ENCODE measurements around the gene WDR1. TPM values are rescaled to one million over a fixed set of nuclear protein-coding genes. Genes with fewer than 3 reads are reported as not detected.

WDR1 gene
- total RNA-seq, 4 donors from 2014 or later: 196 to 268 (median 246) TPM

DNA sequence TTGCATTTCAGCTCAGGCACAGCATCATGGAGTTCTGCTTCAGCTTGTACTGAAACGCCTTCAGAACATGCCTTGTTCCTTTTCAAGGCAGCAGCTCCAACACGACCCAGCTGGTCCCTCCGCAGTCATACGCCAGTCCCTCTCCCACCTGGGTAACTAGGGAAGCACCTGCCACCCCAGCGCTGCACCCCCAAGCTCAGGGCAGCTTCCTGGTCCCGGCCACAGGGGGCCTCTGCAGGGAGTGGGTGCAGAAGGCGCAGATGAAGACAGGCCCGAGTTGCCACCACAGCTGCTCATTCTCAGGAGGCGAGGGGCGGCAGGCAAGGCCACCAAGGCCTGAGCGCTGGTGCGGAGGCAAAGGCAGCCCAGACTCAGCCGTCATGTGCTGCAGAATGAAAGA lies 21.8 kb downstream of the WDR1 start:
- TF ChIP-seq POLR2AphosphoS5 (IDR thresholded peaks at IDR 0.05) (no peak), EP300 (IDR thresholded peaks at IDR 0.05; ENCODE audit: low read depth) (no peak), POLR2A (IDR thresholded peaks at IDR 0.05) (no peak)
- TF ChIP-seq, protein P1, sequence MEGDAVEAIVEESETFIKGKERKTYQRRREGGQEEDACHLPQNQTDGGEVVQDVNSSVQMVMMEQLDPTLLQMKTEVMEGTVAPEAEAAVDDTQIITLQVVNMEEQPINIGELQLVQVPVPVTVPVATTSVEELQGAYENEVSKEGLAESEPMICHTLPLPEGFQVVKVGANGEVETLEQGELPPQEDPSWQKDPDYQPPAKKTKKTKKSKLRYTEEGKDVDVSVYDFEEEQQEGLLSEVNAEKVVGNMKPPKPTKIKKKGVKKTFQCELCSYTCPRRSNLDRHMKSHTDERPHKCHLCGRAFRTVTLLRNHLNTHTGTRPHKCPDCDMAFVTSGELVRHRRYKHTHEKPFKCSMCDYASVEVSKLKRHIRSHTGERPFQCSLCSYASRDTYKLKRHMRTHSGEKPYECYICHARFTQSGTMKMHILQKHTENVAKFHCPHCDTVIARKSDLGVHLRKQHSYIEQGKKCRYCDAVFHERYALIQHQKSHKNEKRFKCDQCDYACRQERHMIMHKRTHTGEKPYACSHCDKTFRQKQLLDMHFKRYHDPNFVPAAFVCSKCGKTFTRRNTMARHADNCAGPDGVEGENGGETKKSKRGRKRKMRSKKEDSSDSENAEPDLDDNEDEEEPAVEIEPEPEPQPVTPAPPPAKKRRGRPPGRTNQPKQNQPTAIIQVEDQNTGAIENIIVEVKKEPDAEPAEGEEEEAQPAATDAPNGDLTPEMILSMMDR (IDR thresholded peaks at IDR 0.05): no peak
- in situ Hi-C loops (cut with MboI; ENCODE audit: low pct_ligation_motif_present in 1 of 4, low pct_unique_long_range_greater_than_20kb in 1 of 4, low sequenced_read_pairs in 3 of 4): no loop called here

DNA sequence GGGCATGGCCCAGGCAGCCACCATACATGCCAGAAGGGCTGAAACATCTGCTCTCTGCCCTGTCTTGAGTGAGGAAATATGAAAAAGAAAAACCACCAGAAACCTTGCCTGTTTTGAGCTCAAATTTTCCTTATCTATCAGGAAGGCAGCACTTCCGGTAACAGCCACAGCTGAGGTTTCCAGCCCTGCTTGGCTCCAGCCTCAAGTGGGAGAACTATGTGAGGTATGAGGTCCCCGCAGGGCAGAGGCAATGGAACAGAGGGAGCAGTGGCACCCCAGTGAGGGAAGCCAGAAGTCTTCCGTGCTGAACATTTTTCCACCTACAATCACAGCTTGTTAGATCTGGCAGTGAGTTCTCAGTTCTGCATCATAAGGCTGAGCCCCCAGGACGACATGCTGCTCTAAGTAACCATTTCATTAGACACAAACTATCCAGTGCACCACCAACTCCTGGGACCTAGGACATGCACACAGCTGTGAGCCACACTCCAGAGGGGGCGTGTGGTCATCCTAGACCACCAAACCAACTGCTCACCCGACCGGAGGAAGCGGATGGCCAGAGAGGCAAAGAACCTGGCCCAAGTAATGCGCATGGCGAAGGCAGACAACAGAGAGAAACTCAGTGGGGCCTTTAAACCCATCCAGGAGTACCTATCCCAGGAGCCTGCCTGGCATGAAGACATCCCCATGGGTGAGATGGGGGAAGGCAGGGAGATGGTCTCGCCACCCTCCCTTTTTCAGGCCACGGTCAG lies 22.6 kb downstream of the WDR1 start:
- no peak for DNase-seq

More for the DNA sequence above, 21.8 kb downstream of the WDR1 start:
- H3K9me3 ChIP-seq: no peaks in the 10 kb centered on the region
- peak overlapping the region; percentile 72 to 79 (median 75) for H3K27ac ChIP-seq
- intact Hi-C loops (cut with DNase I; ENCODE audit: low total_unique reads): loop anchor here (5.0 kb wide), 1 partner anchor 198 kb away; no protein-coding TSS in a partner anchor
- no peaks in the 10 kb centered on the region for H3K27me3 ChIP-seq
- peaks cover 54 to 85% (median 70%) of the 10 kb centered on the region in 4 donors for H3K4me1 ChIP-seq
- WGBS, 2 donors (ENCODE audit: low coverage in 1 of 2): 74 to 100% methylated on average over 1 to 13 of the region's 13 CpGs
- no peak overlapping the region for H3K4me3 ChIP-seq
- DNase-seq: no peak
- H3K36me3 ChIP-seq: peaks cover 0 to 51% (median 13%) of the 10 kb centered on the region in 4 donors

DNA sequence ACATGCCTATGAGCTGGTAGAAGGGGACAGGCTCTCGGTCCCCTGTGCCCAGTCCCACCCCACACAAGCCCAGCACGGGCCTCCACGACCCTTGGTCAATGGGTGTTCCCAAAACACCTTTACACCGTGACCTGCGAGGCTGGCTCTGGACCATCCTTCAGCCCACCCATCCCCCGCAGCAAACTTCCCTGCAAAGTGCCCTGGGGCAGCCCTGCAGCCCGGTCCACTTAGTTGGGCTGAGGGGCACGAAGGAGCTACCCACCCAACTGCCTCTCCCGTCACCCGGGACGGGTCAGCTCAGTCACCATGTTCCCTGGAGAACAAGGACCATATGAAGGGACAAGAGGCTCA lies 23.4 kb downstream of the WDR1 start:
- peaks cover 0 to 48% (median 14%) of the 10 kb centered on the region in 4 donors for H3K36me3 ChIP-seq
- peaks cover 49 to 86% (median 72%) of the 10 kb centered on the region in 4 donors for H3K4me1 ChIP-seq
- in situ Hi-C loops (cut with MboI; ENCODE audit: low pct_ligation_motif_present in 1 of 4, low pct_unique_long_range_greater_than_20kb in 1 of 4, low sequenced_read_pairs in 3 of 4) (no loop called here), intact Hi-C loops (cut with DNase I; ENCODE audit: low total_unique reads) (loop anchor here (5.0 kb wide), 1 partner anchor 196 kb away; no protein-coding TSS in a partner anchor)
- peak overlapping the region; percentile 72 to 79 (median 75) for H3K27ac ChIP-seq
- no peaks in the 10 kb centered on the region for H3K27me3 ChIP-seq
- TF ChIP-seq POLR2AphosphoS5 (IDR thresholded peaks at IDR 0.05) (no peak), POLR2A (IDR thresholded peaks at IDR 0.05) (no peak), EP300 (IDR thresholded peaks at IDR 0.05; ENCODE audit: low read depth) (no peak)
- TF ChIP-seq, protein P1 (IDR thresholded peaks at IDR 0.05): no peak
- no peaks in the 10 kb centered on the region for H3K9me3 ChIP-seq
- DNase-seq: no peak
- WGBS, 2 donors (ENCODE audit: low coverage in 1 of 2): 74% methylated on average over 11 of the region's 11 CpGs; no CpG with 5 or more reads in 1 of the 2 donors
- no peak overlapping the region for H3K4me3 ChIP-seq

More for the DNA sequence above, 22.6 kb downstream of the WDR1 start:
- Histone ChIP-seq H3K9me3 (no peaks in the 10 kb centered on the region), H3K4me1 (peaks cover 49 to 88% (median 70%) of the 10 kb centered on the region in 4 donors), H3K36me3 (peaks cover 0 to 48% (median 13%) of the 10 kb centered on the region in 4 donors), H3K27ac (peak overlapping the region; percentile 72 to 79 (median 75)), H3K27me3 (no peaks in the 10 kb centered on the region), H3K4me3 (no peak overlapping the region)
- WGBS, 2 donors (ENCODE audit: low coverage in 1 of 2): 47 to 76% methylated on average over 2 to 12 of the region's 12 CpGs
- TF ChIP-seq EP300 (IDR thresholded peaks at IDR 0.05; ENCODE audit: low read depth) (no peak), POLR2AphosphoS5 (IDR thresholded peaks at IDR 0.05) (peak in 1 of 3 donors; percentile 34)
- in situ Hi-C loops (cut with MboI; ENCODE audit: low pct_ligation_motif_present in 1 of 4, low pct_unique_long_range_greater_than_20kb in 1 of 4, low sequenced_read_pairs in 3 of 4) (no loop called here), intact Hi-C loops (cut with DNase I; ENCODE audit: low total_unique reads) (loop anchor here (5.0 kb wide), 1 partner anchor 197 kb away; no protein-coding TSS in a partner anchor)

DNA sequence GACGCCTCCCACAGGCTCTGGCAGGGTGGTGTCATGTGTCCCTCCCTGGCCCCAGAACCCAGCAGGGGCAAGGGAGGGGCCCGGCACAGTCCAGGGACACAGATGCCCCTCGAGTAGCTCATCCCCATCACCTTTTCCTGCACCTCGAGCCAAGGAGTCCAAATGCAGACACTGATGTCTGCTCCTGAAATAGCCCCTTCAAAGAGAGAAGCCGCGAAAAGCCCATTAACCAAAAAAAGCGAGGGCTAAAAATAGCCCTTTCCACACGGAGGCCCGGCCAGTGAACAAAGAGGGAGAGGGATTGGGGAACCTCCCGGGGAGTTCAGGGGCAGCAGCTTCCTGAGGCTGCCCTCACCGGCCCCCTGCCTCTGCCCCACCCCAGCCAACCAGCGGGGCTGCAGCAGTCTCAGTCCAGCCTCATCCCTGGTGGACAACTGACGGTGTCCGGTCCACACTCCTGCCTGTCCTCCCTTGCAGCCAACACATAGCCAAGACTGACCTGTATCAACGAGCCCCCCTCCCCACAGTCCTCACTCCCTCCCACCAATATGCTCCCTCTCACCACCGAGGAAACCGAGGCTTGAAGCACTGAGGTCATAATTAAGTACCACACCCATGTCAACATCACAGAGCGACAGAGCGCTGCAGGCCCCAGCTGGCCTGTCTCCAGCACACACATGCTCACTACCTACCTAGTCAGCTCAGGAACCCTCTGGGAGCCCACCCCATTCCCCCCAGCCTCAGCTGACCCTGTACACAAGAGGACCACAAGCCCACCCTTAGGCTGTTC lies 23.9 kb downstream of the WDR1 start:
- TF ChIP-seq POLR2AphosphoS5 (IDR thresholded peaks at IDR 0.05): no peak
- TF ChIP-seq, protein P1 (IDR thresholded peaks at IDR 0.05): no peak
- TF ChIP-seq EP300 (IDR thresholded peaks at IDR 0.05; ENCODE audit: low read depth): no peak
- no peak for TF ChIP-seq POLR2A (IDR thresholded peaks at IDR 0.05)
- in situ Hi-C loops (cut with MboI; ENCODE audit: low pct_ligation_motif_present in 1 of 4, low pct_unique_long_range_greater_than_20kb in 1 of 4, low sequenced_read_pairs in 3 of 4) (no loop called here), intact Hi-C loops (cut with DNase I; ENCODE audit: low total_unique reads) (loop anchor here (5.0 kb wide), 1 partner anchor 195 kb away; no protein-coding TSS in a partner anchor)
- H3K9me3 ChIP-seq: no peaks in the 10 kb centered on the region
- DNase-seq: no peak
- 57% methylated on average over 19 of the region's 19 CpGs; no CpG with 5 or more reads in 1 of the 2 donors for WGBS, 2 donors (ENCODE audit: low coverage in 1 of 2)
- H3K36me3 ChIP-seq: peaks cover 0 to 48% (median 17%) of the 10 kb centered on the region in 4 donors
- peak overlapping the region; percentile 72 to 79 (median 75) for H3K27ac ChIP-seq
- H3K4me3 ChIP-seq: no peak overlapping the region
- peaks cover 49 to 85% (median 72%) of the 10 kb centered on the region in 4 donors for H3K4me1 ChIP-seq
- no peaks in the 10 kb centered on the region for H3K27me3 ChIP-seq

Measured in transverse colon (tissue), 4 donors.